Testis (tissue), 2 donors: ENCODE data around the gene ERCC8.

Experiments used
- POLR2A ChIP-seq: fragments of 450-650 bp; IDR thresholded peaks from one replicate; pipeline ENCODE4 v1.6.1; 2017; ENCODE audit warnings: antibody characterized with exemption, mild to moderate bottlenecking, moderate library complexity
- TF ChIP-seq, protein P1 (sequence below), 3 experiments: fragments of 450-650 bp in 2 of 3; fragments of 200-600 bp in 1 of 3; sonication (generic) in 1 of 3; IDR thresholded peaks; one replicate each; pipeline ENCODE4 v1.5.1; 2016 to 2019; ENCODE audit warnings: antibody characterized with exemption in 3 of 3, mild to moderate bottlenecking in 2 of 3, moderate library complexity in 1 of 3

- TF ChIP-seq, protein P1, sequence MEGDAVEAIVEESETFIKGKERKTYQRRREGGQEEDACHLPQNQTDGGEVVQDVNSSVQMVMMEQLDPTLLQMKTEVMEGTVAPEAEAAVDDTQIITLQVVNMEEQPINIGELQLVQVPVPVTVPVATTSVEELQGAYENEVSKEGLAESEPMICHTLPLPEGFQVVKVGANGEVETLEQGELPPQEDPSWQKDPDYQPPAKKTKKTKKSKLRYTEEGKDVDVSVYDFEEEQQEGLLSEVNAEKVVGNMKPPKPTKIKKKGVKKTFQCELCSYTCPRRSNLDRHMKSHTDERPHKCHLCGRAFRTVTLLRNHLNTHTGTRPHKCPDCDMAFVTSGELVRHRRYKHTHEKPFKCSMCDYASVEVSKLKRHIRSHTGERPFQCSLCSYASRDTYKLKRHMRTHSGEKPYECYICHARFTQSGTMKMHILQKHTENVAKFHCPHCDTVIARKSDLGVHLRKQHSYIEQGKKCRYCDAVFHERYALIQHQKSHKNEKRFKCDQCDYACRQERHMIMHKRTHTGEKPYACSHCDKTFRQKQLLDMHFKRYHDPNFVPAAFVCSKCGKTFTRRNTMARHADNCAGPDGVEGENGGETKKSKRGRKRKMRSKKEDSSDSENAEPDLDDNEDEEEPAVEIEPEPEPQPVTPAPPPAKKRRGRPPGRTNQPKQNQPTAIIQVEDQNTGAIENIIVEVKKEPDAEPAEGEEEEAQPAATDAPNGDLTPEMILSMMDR (IDR thresholded peaks at IDR 0.05) = no peak
- no peak for TF ChIP-seq POLR2A
These were observed 47.9 kb downstream of the ERCC8 start for GRCh38 chr5:60896991-60897390.
